ENCODE results near the gene COTL1.

The COTL1 gene

GRCh38 chr16:84569382-84569987, 48.4 kb downstream of the COTL1 start:
- H3K27me3 ChIP-seq = no peaks in the 10 kb centered on the region
- H3K4me1 ChIP-seq (ENCODE audit: control insufficient read depth in 1 of 2, insufficient read depth in 1 of 2, low read depth in 1 of 2, low read length in 1 of 2) = peaks cover 28% of the 10 kb centered on the region in 2 experiments
- H3K4me3 ChIP-seq (ENCODE audit: low read depth in 1 of 2, low read length in 1 of 2) = peak overlapping the region in 1 of 2 experiments; percentile 6
- H3K27ac ChIP-seq = peak overlapping the region; percentile 75
- TF ChIP-seq, protein P1, sequence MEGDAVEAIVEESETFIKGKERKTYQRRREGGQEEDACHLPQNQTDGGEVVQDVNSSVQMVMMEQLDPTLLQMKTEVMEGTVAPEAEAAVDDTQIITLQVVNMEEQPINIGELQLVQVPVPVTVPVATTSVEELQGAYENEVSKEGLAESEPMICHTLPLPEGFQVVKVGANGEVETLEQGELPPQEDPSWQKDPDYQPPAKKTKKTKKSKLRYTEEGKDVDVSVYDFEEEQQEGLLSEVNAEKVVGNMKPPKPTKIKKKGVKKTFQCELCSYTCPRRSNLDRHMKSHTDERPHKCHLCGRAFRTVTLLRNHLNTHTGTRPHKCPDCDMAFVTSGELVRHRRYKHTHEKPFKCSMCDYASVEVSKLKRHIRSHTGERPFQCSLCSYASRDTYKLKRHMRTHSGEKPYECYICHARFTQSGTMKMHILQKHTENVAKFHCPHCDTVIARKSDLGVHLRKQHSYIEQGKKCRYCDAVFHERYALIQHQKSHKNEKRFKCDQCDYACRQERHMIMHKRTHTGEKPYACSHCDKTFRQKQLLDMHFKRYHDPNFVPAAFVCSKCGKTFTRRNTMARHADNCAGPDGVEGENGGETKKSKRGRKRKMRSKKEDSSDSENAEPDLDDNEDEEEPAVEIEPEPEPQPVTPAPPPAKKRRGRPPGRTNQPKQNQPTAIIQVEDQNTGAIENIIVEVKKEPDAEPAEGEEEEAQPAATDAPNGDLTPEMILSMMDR (IDR thresholded peaks at IDR 0.05) = no peak
- H3K36me3 ChIP-seq = peaks cover 74% of the 10 kb centered on the region
- no peaks in the 10 kb centered on the region for H3K9me3 ChIP-seq

DNA sequence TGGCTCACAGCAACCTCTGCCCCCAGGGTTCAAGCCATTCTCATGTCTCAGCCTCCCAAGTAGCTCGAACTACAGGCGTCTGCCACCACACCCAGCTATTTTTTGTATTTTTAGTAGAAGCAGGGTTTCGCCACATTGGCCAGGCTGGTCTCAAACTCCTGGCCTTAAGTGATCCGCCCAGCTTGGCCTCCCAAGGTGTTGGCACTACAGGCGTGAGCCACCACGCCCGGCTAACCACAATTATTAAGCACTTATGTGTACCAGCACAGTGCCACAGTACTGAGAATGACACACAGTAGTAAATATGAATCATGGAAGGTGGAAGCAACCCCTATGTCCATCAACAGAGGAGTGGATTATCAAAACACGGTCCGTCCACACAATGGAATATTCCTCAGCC, 49.8 kb downstream of the COTL1 start:
- peak overlapping the region; percentile 75 for H3K27ac ChIP-seq
- H3K36me3 ChIP-seq = peaks cover 75% of the 10 kb centered on the region
- TF ChIP-seq, protein P1 (IDR thresholded peaks at IDR 0.05) = no peak
- H3K4me3 ChIP-seq (ENCODE audit: low read depth in 1 of 2, low read length in 1 of 2) = no peak overlapping the region
- peaks cover 28% of the 10 kb centered on the region in 2 experiments for H3K4me1 ChIP-seq (ENCODE audit: control insufficient read depth in 1 of 2, insufficient read depth in 1 of 2, low read depth in 1 of 2, low read length in 1 of 2)
- no peaks in the 10 kb centered on the region for H3K9me3 ChIP-seq
- no peaks in the 10 kb centered on the region for H3K27me3 ChIP-seq

DNA sequence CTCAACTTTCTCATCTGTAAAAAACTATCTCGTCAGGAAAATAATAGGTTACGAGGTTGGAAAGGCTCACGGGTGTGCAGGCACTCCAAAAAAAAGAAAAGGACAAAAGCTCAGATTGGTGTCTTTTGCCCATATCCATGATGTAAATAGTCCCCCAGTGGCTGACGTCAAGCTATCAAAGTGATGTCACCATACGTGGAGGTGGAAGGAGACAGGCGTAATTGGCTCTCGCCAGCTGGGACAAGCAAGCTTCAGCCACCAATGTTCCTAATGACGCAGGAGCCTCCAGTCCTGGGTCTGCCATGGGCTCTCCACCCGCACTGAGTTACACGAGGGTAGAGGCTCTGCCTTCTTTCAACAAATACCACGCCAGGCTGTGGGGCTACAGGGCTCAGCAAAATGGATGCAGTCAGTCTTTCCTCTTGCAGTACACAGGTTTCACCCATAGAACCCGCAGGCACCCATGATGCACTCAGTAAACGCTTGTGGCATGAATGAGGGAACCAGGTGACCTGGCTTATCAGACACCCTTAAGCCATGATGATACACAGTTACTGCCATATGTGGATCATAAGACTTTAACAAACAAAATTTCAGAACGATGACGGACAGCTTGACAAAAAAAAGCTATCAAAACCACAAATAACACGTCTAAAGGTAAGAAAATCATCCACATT, 50.5 kb downstream of the COTL1 start:
- peaks cover 76% of the 10 kb centered on the region for H3K36me3 ChIP-seq

GRCh38 chr16:84566545-84567257, 51.2 kb downstream of the COTL1 start:
- H3K27me3 ChIP-seq = no peaks in the 10 kb centered on the region
- H3K4me1 ChIP-seq (ENCODE audit: control insufficient read depth in 1 of 2, insufficient read depth in 1 of 2, low read depth in 1 of 2, low read length in 1 of 2) = peaks cover 25 to 28% of the 10 kb centered on the region in 2 experiments
- no peak overlapping the region for H3K4me3 ChIP-seq (ENCODE audit: low read depth in 1 of 2, low read length in 1 of 2)
- no peaks in the 10 kb centered on the region for H3K9me3 ChIP-seq
- peaks cover 77% of the 10 kb centered on the region for H3K36me3 ChIP-seq
- peak overlapping the region; percentile 75 for H3K27ac ChIP-seq
- TF ChIP-seq, protein P1 (IDR thresholded peaks at IDR 0.05) = no peak

More for the DNA sequence above, 50.5 kb downstream of the COTL1 start:
- peaks cover 28% of the 10 kb centered on the region in 2 experiments for H3K4me1 ChIP-seq (ENCODE audit: control insufficient read depth in 1 of 2, insufficient read depth in 1 of 2, low read depth in 1 of 2, low read length in 1 of 2)
- TF ChIP-seq, protein P1 (IDR thresholded peaks at IDR 0.05) = no peak
- H3K9me3 ChIP-seq = no peaks in the 10 kb centered on the region
- H3K27me3 ChIP-seq = no peaks in the 10 kb centered on the region
- H3K4me3 ChIP-seq (ENCODE audit: low read depth in 1 of 2, low read length in 1 of 2) = no peak overlapping the region
- peak overlapping the region; percentile 75 for H3K27ac ChIP-seq

- Histone ChIP-seq H3K27me3 (no peaks in the 10 kb centered on the region), H3K36me3 (peaks cover 74% of the 10 kb centered on the region), H3K9me3 (no peaks in the 10 kb centered on the region), H3K4me1 (ENCODE audit: control insufficient read depth in 1 of 2, insufficient read depth in 1 of 2, low read depth in 1 of 2, low read length in 1 of 2) (peaks cover 25 to 28% of the 10 kb centered on the region in 2 experiments), H3K27ac (peak overlapping the region; percentile 10), H3K4me3 (ENCODE audit: low read depth in 1 of 2, low read length in 1 of 2) (no peak overlapping the region)
- TF ChIP-seq, protein P1 (IDR thresholded peaks at IDR 0.05) = no peak
Measured at GRCh38 chr16:84565669-84566495, 52.0 kb downstream of the COTL1 start.
